Left ventricle myocardium inferior (tissue), 1 donor: ENCODE results near the gene ZNF486. TPM values are rescaled to one million over a fixed set of nuclear protein-coding genes. Genes with fewer than 3 reads are reported as not detected.
"Not testable (repeated sequence)": the region's sequence is repeated elsewhere in the genome, so short reads cannot be mapped to it uniquely, and the experiment has no call there.

Source experiments
- DNase-seq: peaks from one replicate; pipeline ENCODE4 v3.0.0-alpha.2; 2020
- H3K27ac ChIP-seq: fragments of 200-600 bp; replicated peaks from 2 replicates; pipeline ENCODE4 v1.8.0; 2021
- H3K27me3 ChIP-seq: fragments of 200-600 bp; 2 replicates; pipeline ENCODE4 v1.8.0; 2021; ENCODE audit warnings: low read depth
- H3K36me3 ChIP-seq: fragments of 200-600 bp; 2 replicates; pipeline ENCODE4 v1.8.0; 2021
- H3K4me1 ChIP-seq: fragments of 200-600 bp; 2 replicates; pipeline ENCODE4 v1.8.0; 2021
- H3K4me3 ChIP-seq: fragments of 200-600 bp; 2 replicates; pipeline ENCODE4 v1.8.0; 2021; ENCODE audit warnings: mild to moderate bottlenecking, moderate library complexity
- H3K9me3 ChIP-seq: fragments of 200-600 bp; replicated peaks from 2 replicates; pipeline ENCODE4 v1.8.0; 2021
- CTCF ChIP-seq: fragments of 200-600 bp; IDR thresholded peaks from 2 replicates; pipeline ENCODE4 v1.8.0; 2021; ENCODE audit warnings: antibody characterized with exemption, mild to moderate bottlenecking, borderline replicate concordance
- intact Hi-C: fragments of 100-400 bp; cut with micrococcal nuclease; formaldehyde crosslinking; loops from one replicate; pipeline ENCODE4 v1.11.0; 2022
- total RNA-seq: library from RNA; stranded (reverse); fragmentation: NEBNext Ultra II Directional; extraction: Animal tissue kit (Norgen Biotek cat#: 25700); gene quantifications from one replicate; pipeline ENCODE4 v1.2.1, GENCODE V29; 2021
- donor health status: DM: no; HTN: yes; CAD: no; lungs with severe emphysema.

The ZNF486 gene
- total RNA-seq, 1 donor from 2014 or later: 1.3 TPM

GRCh38 chr19:20167651-20168122 is 673 bp downstream of the ZNF486 start:
- intact Hi-C loops: no loop called here
- H3K4me1 ChIP-seq: peaks cover 11% of the 10 kb centered on the region

DNA sequence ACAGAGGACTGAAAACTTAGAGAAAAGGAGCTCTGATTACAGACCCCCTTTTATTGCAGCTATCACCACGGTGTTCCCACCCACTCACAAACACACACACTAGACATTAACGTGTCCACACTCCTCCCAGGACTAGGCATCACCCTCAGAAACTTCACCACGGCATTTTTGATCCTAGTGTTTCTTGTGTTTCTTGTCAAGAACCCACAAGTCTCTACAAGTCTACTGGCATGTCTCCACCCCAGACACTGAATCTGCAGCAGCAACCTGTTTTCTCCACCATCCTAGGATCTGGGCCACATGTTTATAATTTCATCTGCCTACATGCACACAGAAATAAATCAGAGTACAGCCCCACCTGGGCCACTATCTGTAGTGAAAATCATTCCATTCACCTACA is 4.3 kb downstream of the ZNF486 start:
- Histone ChIP-seq H3K4me3 (no peak overlapping the region), H3K27me3 (no peaks in the 10 kb centered on the region), H3K36me3 (peaks cover 19% of the 10 kb centered on the region), H3K4me1 (peaks cover 7% of the 10 kb centered on the region), H3K27ac (no peak overlapping the region), H3K9me3 (no peaks in the 10 kb centered on the region)
- no peak for DNase-seq
- intact Hi-C loops: no loop called here
- no peak for TF ChIP-seq CTCF

More at GRCh38 chr19:20167651-20168122, 673 bp downstream of the ZNF486 start:
- Histone ChIP-seq H3K9me3 (no peaks in the 10 kb centered on the region), H3K36me3 (peaks cover 19% of the 10 kb centered on the region), H3K27ac (peak overlapping the region; percentile 73), H3K27me3 (no peaks in the 10 kb centered on the region), H3K4me3 (peak overlapping the region; percentile 82)
- no peak for TF ChIP-seq CTCF
- no peak for DNase-seq

DNA sequence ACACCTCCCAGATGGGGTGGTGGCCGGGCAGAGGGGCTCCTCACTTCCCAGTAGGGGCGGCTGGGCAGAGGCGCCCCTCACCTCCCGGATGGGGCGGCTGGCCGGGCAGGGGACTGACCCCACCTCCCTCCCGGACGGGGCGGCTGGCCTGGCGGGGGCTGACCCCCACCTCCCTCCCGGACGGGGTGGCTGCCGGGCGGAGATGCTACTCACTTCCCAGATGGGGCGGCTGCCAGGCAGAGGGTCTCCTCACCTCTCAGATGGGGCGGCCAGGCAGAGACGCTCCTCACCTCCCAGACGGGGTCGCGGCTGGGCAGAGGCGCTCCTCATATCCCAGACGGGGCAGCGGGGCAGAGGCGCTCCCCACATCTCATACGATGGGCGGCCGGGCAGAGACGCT is 8.8 kb downstream of the ZNF486 start:
- H3K9me3 ChIP-seq, intact Hi-C loops, H3K27ac ChIP-seq, H3K27me3 ChIP-seq, H3K4me1 ChIP-seq, DNase-seq, H3K4me3 ChIP-seq: not testable (repeated sequence)
- peaks cover 19% of the 10 kb centered on the region for H3K36me3 ChIP-seq

- H3K36me3 ChIP-seq, H3K27ac ChIP-seq, H3K4me1 ChIP-seq, H3K27me3 ChIP-seq, H3K9me3 ChIP-seq, intact Hi-C loops, H3K4me3 ChIP-seq, DNase-seq: not testable (repeated sequence)
Measured at GRCh38 chr19:20179956-20180355, 12.9 kb downstream of the ZNF486 start.

GRCh38 chr19:20182222-20182785 is 15.3 kb downstream of the ZNF486 start:
- Histone ChIP-seq H3K27me3 (no peaks in the 10 kb centered on the region), H3K36me3 (peaks cover 7% of the 10 kb centered on the region), H3K27ac (no peak overlapping the region), H3K4me3 (no peak overlapping the region), H3K4me1 (no peaks in the 10 kb centered on the region), H3K9me3 (no peaks in the 10 kb centered on the region)
- no peak for TF ChIP-seq CTCF
- DNase-seq: no peak
- intact Hi-C loops: no loop called here

- no peak for DNase-seq
- Histone ChIP-seq H3K36me3 (peaks cover 40% of the 10 kb centered on the region), H3K27ac (no peak overlapping the region), H3K9me3 (peaks cover under 1% of the 10 kb centered on the region), H3K27me3 (no peaks in the 10 kb centered on the region), H3K4me3 (no peak overlapping the region), H3K4me1 (no peaks in the 10 kb centered on the region)
- intact Hi-C loops: no loop called here
- TF ChIP-seq CTCF: no peak
Measured at GRCh38 chr19:20186174-20186573, 19.2 kb downstream of the ZNF486 start.

DNA sequence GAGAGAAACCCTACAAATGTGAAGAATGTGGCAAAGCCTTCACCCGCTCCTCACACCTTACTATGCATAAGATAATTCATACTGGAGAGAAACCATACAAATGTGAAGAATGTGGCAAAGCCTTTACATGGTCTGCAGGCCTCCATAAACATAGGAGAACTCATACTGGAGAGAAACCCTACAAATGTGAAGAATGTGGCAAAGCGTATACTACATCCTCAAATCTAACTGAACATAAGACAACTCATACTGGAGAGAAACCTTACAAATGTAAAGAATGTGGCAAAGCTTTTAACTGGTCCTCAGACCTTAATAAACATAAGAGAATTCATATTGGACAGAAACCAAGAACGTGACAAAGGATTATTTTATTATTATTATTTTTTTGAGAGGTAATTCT is 30.7 kb downstream of the ZNF486 start:
- Histone ChIP-seq H3K4me3 (no peak overlapping the region), H3K9me3 (peaks cover 92% of the 10 kb centered on the region), H3K27me3 (no peaks in the 10 kb centered on the region), H3K27ac (no peak overlapping the region), H3K36me3 (peaks cover 67% of the 10 kb centered on the region), H3K4me1 (no peaks in the 10 kb centered on the region)
- DNase-seq: no peak
- no peak for TF ChIP-seq CTCF
- intact Hi-C loops: no loop called here
